ENCODE data around the gene BMPER. TPM values are rescaled to one million over a fixed set of nuclear protein-coding genes. Genes with fewer than 3 reads are reported as not detected.
A peak's percentile ranks its signal among the peaks of the same experiment; 100 is the strongest.

The BMPER gene
- total RNA-seq, 1 experiment from 2014 or later = not detected

DNA sequence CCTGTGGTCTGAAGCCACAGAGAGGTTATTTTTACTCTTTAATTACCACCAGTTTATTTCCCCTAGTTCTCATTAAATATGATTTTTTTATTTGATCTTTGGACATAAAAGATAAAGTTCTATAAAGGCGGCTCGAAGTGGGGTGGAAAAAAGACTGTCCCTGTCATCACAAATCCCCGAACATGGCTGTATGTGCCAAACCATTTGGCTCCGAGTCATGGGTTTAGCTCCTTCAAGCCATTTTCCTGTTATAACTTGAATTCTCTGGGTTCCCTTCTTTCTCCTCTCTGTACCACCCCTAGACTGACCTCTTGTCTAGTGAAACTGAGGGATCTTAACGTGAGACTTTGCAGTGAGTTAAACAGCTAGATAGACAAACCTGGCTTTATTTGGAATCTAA is 181.6 kb downstream of the BMPER start:
- H3K4me3 ChIP-seq (ENCODE audit: low read depth in 2 of 2, low read length in 2 of 2) = no peak overlapping the region
- H3K9me3 ChIP-seq (ENCODE audit: control insufficient read depth, insufficient read depth, low read depth, low read length) = no peaks in the 10 kb centered on the region
- in situ Hi-C loops (cut with HindIII; ENCODE audit: low pct_unique_long_range_greater_than_20kb, low sequenced_read_pairs) (no loop called here), intact Hi-C loops (cut with micrococcal nuclease; ENCODE audit: unreplicated experiment) (no loop called here)
- H3K36me3 ChIP-seq (ENCODE audit: control insufficient read depth, insufficient read depth, low read length) = no peaks in the 10 kb centered on the region
- DNase-seq (ENCODE audit: low read depth, low spot score) (no peak), ATAC-seq (no peak)
- H3K27ac ChIP-seq (ENCODE audit: low read length) = no peak overlapping the region
- POLR2A ChIA-PET = no interaction called here
- no peaks in the 10 kb centered on the region for H3K27me3 ChIP-seq (ENCODE audit: control insufficient read depth, insufficient read depth, low read length)
- H3K4me1 ChIP-seq (ENCODE audit: control insufficient read depth, insufficient read depth, low read length) = no peaks in the 10 kb centered on the region
- CTCF ChIA-PET = no interaction called here
- BruUV-seq (replicated peaks) = no TSS peak
- TF ChIP-seq, protein P1, sequence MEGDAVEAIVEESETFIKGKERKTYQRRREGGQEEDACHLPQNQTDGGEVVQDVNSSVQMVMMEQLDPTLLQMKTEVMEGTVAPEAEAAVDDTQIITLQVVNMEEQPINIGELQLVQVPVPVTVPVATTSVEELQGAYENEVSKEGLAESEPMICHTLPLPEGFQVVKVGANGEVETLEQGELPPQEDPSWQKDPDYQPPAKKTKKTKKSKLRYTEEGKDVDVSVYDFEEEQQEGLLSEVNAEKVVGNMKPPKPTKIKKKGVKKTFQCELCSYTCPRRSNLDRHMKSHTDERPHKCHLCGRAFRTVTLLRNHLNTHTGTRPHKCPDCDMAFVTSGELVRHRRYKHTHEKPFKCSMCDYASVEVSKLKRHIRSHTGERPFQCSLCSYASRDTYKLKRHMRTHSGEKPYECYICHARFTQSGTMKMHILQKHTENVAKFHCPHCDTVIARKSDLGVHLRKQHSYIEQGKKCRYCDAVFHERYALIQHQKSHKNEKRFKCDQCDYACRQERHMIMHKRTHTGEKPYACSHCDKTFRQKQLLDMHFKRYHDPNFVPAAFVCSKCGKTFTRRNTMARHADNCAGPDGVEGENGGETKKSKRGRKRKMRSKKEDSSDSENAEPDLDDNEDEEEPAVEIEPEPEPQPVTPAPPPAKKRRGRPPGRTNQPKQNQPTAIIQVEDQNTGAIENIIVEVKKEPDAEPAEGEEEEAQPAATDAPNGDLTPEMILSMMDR (IDR thresholded peaks at IDR 0.05) = no peak
- TF ChIP-seq POLR2AphosphoS5 (IDR thresholded peaks at IDR 0.05; ENCODE audit: low read depth, low read length) (no peak), TCF7L2 (IDR thresholded peaks at IDR 0.05; ENCODE audit: low read depth, low read length) (no peak), SIN3A (IDR thresholded peaks at IDR 0.05; ENCODE audit: borderline replicate concordance, insufficient read depth, low read depth, low read length) (no peak)
- TF ChIP-seq, protein P2, sequence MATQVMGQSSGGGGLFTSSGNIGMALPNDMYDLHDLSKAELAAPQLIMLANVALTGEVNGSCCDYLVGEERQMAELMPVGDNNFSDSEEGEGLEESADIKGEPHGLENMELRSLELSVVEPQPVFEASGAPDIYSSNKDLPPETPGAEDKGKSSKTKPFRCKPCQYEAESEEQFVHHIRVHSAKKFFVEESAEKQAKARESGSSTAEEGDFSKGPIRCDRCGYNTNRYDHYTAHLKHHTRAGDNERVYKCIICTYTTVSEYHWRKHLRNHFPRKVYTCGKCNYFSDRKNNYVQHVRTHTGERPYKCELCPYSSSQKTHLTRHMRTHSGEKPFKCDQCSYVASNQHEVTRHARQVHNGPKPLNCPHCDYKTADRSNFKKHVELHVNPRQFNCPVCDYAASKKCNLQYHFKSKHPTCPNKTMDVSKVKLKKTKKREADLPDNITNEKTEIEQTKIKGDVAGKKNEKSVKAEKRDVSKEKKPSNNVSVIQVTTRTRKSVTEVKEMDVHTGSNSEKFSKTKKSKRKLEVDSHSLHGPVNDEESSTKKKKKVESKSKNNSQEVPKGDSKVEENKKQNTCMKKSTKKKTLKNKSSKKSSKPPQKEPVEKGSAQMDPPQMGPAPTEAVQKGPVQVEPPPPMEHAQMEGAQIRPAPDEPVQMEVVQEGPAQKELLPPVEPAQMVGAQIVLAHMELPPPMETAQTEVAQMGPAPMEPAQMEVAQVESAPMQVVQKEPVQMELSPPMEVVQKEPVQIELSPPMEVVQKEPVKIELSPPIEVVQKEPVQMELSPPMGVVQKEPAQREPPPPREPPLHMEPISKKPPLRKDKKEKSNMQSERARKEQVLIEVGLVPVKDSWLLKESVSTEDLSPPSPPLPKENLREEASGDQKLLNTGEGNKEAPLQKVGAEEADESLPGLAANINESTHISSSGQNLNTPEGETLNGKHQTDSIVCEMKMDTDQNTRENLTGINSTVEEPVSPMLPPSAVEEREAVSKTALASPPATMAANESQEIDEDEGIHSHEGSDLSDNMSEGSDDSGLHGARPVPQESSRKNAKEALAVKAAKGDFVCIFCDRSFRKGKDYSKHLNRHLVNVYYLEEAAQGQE (IDR thresholded peaks at IDR 0.05; ENCODE audit: insufficient read depth in 1 of 2, low read depth in 2 of 2, low read length in 1 of 2) = no peak

DNA sequence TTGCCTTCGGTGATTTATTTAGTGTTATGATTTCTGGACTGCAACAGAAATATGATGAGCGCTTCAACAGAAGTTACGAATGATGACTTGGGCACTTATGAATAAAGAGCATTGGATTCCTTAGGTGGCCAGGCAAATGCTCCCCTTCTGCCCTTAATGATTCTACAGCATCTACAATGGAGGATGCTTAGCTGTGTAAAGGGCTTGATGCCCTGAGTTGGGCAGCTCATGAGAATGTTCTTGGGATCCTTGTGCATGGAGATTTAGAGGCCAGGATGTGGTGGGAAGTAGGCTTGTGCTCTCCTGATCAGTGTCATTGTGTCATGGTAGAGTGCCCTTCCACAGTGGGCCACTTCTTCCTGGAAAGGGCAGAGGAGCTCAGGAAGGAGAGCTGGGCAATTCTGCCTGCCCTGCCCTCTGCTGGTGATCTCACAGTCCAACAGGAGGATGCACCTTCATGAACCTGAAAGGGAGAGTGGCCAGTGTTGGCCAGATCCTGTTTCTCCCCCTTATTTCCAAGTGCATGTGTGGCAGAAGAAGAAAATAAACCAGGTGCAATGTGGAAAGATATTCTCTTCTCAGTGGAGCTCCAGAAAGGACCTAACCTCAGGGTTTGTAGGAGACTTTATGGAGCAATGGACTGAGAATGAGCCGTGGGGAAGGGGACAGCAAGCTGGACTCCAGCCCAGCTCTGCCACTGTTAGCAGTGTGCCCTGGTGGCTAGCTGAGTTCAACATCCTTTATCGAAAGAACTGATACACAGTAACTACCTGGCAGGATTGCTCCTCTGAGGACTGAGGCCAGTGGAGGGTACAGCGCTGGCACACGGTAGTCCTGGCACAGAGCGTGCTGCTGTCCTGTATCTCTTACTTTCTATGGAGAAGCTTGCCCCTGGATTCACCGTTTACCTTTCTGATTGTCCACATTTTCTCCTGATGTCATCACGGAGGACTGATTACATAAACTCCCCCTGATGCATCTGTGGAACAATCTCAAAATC is 182.9 kb downstream of the BMPER start:
- no peak for TF ChIP-seq TCF7L2 (IDR thresholded peaks at IDR 0.05; ENCODE audit: low read depth, low read length)
- TF ChIP-seq, protein P1 (IDR thresholded peaks at IDR 0.05) = peak; percentile 54
- intact Hi-C loops (cut with micrococcal nuclease; ENCODE audit: unreplicated experiment) (no loop called here), in situ Hi-C loops (cut with HindIII; ENCODE audit: low pct_unique_long_range_greater_than_20kb, low sequenced_read_pairs) (no loop called here)
- ChIA-PET POLR2A (no interaction called here), CTCF (no interaction called here)
- no TSS peak for BruUV-seq (replicated peaks)
- no peaks in the 10 kb centered on the region for H3K4me1 ChIP-seq (ENCODE audit: control insufficient read depth, insufficient read depth, low read length)
- H3K27ac ChIP-seq (ENCODE audit: low read length) = no peak overlapping the region
- H3K36me3 ChIP-seq (ENCODE audit: control insufficient read depth, insufficient read depth, low read length) = no peaks in the 10 kb centered on the region
- no peaks in the 10 kb centered on the region for H3K27me3 ChIP-seq (ENCODE audit: control insufficient read depth, insufficient read depth, low read length)
- H3K4me3 ChIP-seq (ENCODE audit: low read depth in 2 of 2, low read length in 2 of 2) = no peak overlapping the region
- ATAC-seq (peak; percentile 56; the same call in 1 of the 2 replicates), DNase-seq (ENCODE audit: low read depth, low spot score) (no peak)
- H3K9me3 ChIP-seq (ENCODE audit: control insufficient read depth, insufficient read depth, low read depth, low read length) = no peaks in the 10 kb centered on the region
